Activated naive CD4-positive, alpha-beta T cell treated with Interleukin-2 at 50 U/mL for 16 hours (primary cell): ENCODE data around the gene PRR15L.

Experiments
- DNase-seq: peaks from one replicate; pipeline ENCODE4 v3.0.0-alpha.2; 2020

Gene PRR15L

DNA sequence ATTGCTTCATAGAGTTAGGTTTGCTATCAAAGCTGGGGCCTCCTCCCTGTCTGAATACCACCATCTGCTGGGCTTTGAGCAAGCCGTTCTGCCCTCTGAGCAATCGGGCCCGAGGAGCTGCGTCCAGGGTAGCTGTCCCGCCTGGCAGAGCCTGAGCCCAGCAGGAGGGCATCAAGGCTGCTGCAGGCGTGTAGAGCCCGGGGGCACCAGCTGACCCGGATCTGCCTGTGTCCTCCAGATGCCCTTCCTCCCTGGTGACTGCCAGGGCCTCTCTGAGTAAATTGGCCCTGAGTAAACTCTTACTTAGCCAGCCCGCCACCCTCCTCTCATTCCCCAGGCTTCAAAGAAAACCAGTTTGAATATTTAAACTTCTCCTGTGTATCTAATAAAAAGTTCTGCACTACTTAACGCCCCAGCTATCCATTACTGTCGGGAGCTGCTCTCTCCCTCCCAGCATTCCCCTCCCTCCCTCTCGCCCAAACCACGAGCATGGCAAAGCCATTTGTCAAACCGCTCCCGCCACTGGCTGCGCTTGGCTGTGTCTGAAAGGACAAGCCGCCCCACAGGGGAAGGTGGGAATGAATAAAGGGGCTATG is 29.7 kb upstream of the PRR15L start:
- no peak for DNase-seq

DNA sequence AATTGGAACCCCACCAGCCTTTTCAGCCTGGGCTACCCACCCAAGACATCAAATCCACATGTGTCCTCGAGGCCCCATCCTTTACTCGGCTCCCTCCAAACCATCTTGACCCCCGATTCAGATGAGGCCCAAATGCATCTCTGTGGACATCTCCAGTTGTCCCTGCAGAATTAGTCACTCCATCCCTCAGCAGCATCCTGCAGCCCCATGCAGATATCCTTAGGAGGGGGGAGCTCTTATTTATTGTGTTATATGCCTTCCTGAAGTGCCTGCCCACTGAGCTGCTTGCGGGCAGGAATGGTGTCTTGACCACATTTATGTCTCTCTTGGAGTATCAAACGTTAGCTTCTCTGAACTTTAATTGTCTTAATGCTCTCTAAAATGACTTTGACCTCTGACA is 28.8 kb upstream of the PRR15L start:
- DNase-seq = no peak

DNA sequence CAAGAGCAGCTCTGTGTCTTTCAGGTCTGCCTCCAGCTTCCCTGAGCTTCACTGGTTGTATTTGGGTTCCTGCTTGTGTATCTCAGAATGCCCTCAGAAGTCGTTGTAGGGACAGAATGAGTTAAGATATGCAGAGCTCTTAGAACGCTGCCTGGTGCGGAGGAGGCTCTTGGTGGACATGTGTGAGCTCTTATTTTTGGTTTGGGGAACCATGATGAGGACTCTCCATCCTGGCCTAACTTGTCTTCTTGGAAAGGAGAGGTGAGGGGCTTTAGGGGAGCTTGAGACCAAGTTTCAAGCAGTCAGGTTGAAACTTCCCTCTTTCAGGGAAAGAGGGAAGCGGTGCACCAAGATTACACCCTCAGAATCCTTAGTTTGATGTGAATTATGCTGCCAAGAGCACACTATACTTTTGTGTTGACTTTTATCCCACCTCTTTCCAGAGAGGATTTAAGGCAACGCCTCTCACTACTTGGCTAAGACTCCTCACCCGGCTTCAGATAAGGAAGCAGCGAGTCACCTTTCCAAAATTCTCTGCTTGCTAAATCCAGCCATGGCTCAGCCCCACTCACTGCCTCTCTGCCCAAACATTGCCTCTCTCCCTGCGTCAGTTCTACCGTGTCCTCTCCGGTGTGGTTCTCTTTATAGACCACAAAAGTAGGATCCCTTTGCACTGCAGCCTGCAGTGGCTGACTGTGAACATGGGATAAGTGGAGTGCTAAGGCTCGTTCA is 26.0 kb upstream of the PRR15L start:
- no peak for DNase-seq

DNA sequence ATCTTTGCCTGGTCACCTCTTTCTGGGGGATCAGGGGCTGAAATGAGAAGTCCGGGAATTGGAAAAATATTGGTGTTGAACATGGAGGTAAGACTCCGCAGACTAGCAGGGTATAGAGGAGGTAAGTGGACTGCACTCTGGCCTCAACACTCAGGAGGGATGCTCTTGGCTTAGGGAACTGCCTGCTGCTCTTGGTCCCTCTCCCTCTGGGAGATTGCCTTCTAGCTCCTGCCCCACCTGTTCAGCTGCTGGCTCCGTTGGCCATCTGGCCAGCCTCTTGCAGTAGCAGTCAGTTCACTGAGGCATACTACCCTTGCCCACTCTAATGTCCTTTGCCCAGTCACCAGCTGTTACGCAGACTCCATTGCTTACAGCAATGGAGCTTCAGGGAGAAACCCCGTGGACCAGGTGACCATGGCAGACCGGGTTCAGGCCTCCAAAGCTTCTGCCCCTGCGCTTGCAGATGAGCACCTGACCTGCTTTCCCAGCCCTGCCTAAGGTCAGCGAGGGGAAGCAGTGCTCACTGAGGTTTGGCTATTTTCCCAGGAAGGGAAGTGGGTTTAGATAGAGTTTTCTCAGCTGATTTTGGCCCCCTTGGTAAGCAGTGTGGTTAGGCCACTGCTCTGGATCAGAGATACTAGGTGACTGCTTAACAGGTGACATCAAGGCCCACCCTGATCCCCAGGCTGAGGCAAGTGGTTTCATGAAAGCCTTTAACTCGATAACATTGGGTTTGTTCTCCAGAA is 25.1 kb upstream of the PRR15L start:
- DNase-seq = no peak

DNA sequence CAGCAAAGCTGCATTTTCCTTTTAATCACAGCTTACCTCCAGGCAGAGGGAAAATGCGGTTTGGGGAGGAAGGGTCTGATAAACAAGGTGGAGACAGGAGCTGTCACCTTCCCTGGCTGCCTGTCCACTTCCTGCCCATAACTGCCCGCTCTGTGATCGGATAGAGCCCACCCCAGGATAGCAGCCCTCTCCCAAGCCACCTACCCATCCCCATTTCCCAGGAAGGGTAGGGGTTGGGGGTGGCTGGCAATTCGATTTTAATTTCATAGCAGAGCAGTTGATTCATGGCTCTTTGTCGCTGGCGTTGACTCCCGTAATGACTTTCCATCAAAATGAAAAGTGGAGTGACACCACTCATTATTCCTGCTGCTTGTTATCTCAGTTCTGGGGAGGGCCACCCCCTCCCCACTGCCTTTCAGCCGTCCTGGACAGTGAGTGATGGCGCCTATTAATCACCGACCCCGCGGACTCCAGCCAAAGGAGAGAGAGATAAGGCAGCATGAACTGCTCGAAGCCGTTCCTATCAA is 24.5 kb upstream of the PRR15L start:
- no peak for DNase-seq

DNA sequence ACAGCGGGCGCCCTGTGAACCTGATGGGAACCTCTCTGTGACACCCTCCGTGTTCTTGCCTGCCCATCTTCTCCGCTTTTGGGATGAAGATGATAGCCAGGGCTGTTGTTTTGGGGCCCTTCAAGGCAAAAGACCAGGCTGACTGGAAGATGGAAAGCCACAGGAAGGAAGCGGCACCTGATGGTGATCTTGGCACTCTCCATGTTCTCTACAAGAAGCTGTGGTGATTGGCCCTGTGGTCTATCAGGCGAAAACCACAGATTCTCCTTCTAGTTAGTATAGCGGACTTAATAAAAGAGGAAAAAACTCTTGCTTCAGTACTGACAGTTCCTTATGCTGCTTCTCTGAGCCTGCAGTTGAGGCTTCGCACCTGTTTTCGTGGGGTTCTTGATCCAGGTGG is 23.8 kb upstream of the PRR15L start:
- DNase-seq = no peak

DNA sequence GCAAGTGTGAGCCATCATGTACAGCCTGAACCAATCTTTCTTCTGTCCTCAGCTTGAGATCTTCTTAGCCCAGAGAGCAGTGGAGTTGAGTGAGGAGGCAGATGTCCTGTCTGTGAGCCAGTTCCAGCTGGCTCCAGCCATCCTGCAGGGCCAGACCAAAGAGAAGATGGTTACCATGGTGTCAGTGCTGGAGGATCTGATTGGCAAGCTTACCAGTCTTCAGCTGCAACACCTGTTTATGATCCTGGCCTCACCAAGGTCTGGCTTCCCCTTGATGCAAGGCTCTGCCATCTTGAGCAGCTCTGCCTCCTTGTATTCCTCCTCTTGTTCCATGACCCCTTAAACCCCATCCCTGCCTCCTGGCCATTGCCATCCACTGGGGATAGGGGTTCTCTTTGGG is 22.9 kb upstream of the PRR15L start:
- DNase-seq = no peak

DNA sequence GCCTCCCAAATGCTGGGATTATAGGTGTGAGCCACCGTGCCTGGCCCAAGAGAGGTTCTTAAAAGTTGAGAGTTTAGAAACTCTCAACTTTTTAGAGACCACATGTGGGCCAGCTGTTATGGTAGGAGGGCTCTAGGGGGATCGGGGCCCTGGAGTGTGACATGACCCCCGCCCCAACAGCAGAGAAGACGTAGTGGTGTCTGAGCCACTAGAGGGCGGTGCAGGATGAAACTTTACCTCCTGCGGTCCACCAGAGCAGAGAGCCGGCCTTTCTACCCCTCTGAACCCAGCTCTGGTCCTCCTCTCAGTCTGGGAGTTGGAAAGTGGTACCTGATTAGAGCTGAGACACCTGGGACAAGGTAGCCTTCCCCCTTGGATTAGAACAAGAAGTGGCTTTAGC is 20.6 kb upstream of the PRR15L start:
- peak; percentile 48 for DNase-seq

DNA sequence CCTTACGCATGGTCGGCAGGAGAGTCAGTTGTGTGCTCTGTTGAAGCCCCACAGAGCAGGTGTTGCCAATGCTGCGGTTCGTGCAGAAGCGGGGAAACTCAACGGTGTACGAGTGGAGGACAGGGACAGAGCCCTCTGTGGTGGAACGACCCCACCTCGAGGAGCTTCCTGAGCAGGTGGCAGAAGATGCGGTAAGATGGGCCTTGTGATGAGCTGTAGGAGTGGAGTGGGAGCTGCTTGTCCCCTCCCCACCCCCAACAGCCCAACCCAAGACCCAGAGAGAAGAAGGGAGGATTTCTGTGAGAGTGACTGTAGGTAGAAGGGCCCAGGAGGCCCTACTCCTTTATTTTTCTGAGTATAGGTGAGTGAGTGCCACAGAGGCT is 18.1 kb upstream of the PRR15L start:
- no peak for DNase-seq

DNA sequence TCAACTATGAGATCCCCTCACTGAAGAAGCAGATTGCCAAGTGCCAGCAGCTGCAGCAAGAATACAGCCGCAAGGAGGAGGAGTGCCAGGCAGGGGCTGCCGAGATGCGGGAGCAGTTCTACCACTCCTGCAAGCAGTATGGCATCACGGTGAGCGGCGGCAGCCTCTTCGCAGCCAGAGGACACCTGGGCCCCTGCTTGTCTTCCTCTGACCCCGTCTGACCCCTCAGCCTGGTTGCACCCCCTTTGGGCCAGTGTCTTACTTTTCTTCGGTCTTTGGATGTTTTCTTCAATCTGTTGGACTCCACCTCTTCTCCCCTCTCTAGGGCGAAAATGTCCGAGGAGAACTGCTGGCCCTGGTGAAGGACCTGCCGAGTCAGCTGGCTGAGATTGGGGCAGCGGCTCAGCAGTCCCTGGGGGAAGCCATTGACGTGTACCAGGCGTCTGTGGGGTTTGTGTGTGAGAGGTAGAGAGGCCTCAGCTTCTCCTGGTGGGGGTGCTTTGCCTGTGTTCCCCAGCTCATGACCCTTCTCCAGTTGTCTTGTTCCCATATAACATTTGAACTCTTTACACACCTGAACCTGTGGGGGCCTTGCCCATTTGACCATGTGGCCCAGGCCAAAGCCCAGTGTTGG is 17.6 kb upstream of the PRR15L start:
- no peak for DNase-seq

DNA sequence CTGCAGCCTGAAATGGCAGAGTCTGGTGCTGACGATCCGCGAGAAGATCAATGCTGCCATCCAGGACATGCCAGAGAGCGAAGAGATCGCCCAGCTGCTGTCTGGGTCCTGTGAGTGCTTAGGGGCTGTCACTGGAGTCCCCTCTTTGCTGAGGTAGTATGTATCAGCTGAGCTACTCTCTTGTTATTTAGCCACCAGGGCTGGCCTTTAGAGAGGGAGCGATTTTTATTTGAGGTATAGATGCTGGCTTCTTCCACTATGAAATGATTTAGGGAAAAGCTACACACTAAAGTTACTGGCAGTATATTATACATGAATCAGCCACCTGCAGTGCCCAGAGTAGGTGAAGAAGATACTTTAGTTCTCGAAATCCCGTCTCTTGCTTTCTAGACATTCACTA is 15.9 kb upstream of the PRR15L start:
- no peak for DNase-seq

DNA sequence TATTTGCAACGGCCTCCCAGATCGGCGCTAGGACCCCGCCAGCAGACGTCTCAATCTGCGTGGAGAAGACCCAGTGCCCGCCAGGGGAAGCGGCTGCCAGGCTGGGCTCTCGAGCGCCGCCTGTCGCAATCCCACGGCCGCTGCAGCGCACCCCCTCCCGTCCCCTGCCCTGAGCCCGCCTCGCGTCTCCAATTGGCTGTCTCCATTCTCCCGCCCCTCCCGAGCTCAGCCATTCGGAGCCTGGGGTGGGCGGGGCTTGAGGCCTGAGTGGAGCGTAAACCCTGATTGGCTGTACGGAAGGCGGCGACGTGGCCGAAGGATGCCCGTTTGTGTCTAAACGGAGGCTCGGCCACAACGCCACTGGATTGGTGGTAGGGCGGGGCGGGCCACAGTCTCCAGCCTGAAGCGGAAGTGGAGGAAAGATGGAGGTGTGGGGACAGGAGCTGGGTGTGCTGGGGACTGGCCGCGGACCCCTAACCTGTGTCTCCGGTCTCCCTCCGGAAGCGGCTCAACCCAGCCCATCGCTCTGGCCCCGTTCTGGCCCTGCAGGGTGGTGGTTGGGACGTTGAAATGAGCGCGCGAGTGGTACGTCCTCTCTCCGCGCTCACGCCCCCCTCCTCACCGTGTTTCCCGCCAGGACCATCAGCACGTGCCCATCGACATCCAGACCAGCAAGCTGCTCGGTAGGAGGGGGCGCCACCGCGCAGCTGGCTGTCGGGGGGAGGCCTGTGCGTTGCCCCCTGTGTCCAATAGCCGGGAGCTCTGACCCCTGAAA is 13.2 kb upstream of the PRR15L start, which contains the start of gene CDK5RAP3:
TSS of gene CDK5RAP3 (plus strand) at position 389 of the 775 bp plus-strand sequence. CDS start at position 423, 34 bp downstream.
- DNase-seq = peak; percentile 99

DNA sequence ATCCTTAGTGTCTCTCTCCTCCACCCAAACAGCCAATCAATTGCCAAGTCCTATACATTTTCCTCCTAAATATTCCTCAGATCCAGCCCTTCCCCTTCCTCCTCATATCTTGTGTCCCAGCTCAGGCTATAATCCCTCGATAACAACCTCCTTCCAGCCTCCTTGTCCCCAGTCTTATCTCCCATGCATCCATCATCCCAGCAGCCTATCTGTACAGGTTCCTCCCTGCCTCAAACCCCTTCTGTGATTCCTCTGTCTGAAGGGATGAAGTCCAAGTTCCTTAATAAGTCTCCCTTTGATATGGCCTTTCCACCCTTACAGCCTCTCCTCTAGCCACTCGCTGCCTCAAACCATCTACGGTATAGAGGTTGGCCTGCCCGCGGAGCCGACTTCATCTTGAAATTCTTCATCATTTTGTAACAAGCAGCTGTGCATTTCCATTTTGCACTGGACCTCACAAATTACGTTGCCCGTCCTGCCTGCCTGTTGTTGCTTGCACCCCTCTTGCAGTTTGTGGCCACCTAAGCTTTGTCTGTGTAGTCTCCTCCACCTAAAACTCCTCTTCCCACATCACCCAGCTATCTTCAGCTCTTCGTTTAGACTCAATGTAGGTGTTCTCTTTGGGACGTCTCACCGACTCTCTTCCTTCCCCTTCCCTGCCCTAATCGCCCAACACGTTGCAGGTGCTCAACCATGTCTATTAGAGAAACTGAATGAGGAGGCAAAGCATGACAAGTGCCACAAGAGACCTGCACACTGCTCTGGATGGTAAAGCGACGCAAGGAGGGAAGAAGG is 12.4 kb upstream of the PRR15L start:
- no peak for DNase-seq

DNA sequence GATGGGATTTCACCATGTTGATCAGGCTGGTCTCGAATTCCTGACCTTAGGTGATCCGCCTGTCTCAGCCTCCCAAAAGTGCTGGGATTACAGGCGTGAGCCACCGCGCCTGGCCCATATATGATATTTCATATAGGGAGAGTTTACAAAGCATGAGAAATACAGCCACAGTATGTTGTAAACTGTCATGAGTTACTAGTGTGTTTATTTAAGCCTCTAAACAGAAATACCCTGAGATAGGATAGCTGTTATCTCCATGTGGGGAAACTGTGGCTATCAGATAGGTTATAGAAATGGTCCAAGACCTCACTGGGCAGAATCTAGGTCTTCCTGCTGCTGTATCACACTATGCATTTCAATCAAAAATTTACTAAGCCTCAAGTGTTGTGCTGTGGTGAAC is 11.2 kb upstream of the PRR15L start:
- no peak for DNase-seq

DNA sequence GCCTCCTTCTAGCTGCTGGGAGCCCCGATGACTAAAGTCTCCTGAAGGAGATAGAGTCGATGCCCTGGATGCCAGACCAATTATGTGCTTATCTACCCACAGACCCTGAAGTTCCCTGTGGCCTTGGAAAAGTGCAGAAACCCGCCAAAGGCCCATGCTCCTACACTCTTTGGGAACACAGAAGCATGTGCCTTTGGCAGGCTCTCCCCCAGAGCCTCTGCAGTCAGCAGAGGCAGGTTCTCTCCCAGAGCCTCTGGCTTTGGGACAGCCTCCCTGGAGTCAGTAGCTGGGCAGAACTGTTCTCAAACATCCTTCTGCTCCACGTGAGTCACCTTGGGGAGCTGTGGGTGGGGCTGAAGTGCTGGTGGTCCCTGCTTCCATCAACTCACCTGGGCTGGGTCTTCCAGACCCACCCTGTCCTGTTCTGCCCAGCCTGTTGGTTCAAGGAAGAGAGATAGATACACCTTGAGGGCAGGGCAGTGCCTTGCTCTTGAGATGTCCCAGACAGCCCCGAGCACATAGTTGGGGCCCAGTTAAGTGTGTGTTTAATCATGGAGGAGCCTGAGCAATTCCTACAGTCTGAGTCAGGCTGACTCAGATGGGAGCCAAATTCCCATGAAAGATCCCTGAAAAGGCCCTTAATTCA is 10.0 kb upstream of the PRR15L start:
- no peak for DNase-seq

DNA sequence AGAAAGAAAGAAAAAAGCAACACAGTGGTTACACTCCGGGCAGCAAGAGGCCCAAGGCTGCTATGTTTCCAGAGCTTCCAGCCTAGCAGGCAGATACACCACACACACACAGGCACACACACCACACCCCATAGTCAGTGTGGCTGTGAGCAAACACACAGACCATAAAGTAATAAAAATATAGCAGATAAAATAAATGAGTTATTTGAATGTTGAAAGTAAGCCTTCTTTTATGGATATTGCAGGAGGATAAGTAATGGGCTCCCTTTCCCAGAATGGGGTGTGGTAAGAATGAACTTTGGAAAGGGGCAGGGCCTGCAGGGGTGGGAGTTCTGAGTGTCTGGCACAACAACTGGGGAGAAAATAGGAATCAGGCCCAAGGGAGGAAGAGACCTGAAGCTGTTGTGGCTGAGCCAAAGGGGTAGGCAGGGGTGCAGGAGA is 8.4 kb upstream of the PRR15L start:
- DNase-seq = no peak

DNA sequence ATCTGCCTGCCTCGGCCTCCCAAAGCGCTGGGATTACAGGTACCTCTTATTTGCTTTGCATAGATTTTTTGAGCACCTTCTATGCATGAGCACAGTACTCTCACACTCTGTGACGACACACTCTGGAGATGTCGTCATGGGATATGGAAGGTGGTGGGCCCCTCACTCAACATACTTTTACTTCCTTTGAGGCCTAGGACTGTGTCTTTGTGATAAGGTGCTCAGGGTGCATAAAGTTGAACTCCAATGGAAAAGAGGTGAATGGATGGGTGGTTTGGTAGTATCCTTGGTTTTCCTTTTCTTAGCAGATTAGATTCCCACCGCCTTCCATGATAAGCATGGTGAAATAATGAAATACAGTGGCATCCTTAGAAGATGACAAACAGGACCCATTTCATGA is 7.2 kb upstream of the PRR15L start:
- no peak for DNase-seq

DNA sequence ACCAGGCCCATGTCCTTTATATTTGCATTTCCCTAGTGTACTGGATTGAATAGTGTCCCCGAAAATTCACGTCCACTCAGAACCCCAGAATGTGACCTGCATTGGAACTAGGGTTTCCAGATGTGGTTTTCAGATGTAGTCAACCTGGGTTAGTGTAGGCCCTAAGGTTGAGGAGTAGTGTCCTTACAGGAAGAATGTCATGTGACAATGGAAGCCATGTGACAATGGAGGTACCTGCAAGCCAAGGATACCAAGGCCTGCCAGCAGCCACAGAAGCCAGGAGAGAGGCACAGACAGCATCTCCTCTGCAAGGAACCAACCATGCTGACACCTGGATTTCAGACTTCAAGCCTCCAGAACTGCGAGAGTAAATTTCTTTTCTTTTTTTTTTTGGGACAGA is 5.2 kb upstream of the PRR15L start:
- DNase-seq = no peak

DNA sequence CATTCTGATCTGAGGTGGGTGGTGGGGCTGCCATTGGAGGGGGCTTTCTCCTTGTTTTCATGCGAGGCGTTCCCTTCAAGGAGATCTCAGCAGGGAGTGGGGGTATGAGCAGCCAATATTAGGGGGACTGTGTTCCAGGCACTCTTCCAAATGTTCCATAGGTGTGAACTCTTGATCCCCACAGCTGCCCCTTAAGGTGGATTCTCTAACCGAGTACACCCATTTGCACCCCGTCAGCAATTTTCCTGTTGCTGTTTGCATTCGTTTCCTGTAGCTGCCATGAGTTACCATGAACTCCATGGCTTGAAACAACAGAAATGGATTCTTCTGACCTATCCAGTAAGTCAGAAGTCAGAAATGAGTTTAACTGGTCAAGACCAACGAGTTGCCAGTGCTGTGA is 3.7 kb upstream of the PRR15L start:
- no peak for DNase-seq

DNA sequence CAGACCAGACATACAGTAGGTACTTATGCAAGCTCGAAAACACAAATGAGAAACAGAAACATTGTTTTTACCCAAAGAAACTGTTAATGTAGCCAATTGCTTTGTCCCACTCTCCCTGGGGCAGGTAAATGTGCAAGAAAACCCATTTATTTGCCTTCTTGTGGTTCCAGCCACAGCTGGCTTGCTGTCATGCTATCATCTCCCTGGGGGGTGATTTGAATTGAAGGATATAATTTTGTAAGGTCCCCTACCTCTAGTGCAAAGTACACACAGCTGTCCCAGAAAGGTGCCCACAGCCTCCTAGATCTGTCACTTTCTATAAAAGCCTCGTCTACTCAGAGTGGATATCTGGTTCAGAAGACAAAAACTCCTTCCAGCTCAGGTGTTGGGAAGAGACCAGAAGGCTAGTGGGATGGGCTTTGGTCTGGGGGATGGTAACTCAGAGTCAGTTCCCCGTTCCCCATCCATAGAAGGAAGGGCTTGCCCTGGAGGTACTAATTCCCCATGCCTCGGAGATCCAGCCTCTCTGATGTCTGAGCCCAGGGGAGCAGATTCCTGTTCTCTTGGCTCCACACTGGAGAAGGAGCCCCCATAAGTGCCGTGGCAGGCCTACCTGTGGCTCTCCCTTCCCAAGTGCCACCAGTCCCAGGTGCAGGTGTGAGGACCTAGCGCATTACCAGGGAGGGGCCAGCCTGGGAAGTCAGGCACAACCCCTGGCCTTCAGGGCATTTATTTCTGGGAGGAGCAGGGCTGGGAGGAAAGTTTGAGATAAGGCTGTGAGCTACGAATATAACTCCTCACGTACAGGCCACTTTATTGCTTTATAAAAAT is 2.4 kb upstream of the PRR15L start:
- DNase-seq = no peak
